SK-N-SH (cell line): Measurements from ENCODE around the gene ATP5F1D.

Experiments used
- MEF2A ChIP-seq: IDR thresholded peaks from 2 replicates; pipeline ENCODE4 v1.4.0; 2012; ENCODE audit warnings: low read depth, borderline replicate concordance
- POLR2AphosphoS5 ChIP-seq: IDR thresholded peaks from 2 replicates; pipeline ENCODE4 v1.6.1; 2012; ENCODE audit warnings: low read depth, low read length
- TF ChIP-seq, protein P1 (sequence below): fragments of 200-600 bp; sonication (generic); IDR thresholded peaks from 2 replicates; pipeline ENCODE4 v1.6.1; 2017; ENCODE audit warnings: antibody characterized with exemption, mild to moderate bottlenecking, moderate library complexity
- TF ChIP-seq, protein P2 (sequence below): IDR thresholded peaks from 2 replicates; pipeline ENCODE4; 2012

DNA sequence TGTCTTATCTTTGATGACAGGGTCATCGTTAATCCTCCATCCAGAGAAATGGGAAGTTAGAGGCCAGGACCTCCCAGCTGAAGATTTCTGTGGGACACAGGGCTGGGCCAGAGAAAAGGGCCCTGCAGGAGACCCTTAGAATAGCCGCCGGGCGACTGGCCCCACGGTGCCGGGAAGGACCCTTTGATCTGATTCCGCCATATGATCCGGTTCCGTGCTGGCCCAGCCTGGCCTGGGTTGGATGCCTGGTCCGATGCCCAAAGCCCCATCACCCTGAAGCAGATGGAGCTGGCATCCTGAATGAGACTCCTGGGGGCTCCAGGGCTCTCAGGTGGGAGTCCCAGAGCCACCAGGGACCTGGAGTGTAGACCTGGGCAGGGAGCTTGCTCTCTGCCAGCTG, 42.0 kb upstream of the ATP5F1D start:
- TF ChIP-seq, protein P1, sequence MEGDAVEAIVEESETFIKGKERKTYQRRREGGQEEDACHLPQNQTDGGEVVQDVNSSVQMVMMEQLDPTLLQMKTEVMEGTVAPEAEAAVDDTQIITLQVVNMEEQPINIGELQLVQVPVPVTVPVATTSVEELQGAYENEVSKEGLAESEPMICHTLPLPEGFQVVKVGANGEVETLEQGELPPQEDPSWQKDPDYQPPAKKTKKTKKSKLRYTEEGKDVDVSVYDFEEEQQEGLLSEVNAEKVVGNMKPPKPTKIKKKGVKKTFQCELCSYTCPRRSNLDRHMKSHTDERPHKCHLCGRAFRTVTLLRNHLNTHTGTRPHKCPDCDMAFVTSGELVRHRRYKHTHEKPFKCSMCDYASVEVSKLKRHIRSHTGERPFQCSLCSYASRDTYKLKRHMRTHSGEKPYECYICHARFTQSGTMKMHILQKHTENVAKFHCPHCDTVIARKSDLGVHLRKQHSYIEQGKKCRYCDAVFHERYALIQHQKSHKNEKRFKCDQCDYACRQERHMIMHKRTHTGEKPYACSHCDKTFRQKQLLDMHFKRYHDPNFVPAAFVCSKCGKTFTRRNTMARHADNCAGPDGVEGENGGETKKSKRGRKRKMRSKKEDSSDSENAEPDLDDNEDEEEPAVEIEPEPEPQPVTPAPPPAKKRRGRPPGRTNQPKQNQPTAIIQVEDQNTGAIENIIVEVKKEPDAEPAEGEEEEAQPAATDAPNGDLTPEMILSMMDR = no peak
- TF ChIP-seq MEF2A (no peak), POLR2AphosphoS5 (no peak)
- TF ChIP-seq, protein P2, sequence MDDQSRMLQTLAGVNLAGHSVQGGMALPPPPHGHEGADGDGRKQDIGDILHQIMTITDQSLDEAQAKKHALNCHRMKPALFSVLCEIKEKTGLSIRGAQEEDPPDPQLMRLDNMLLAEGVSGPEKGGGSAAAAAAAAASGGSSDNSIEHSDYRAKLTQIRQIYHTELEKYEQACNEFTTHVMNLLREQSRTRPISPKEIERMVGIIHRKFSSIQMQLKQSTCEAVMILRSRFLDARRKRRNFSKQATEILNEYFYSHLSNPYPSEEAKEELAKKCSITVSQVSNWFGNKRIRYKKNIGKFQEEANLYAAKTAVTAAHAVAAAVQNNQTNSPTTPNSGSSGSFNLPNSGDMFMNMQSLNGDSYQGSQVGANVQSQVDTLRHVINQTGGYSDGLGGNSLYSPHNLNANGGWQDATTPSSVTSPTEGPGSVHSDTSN = no peak
